Measurements from ENCODE around the gene SAE1. TPM values are rescaled to one million over a fixed set of nuclear protein-coding genes. Genes with fewer than 3 reads are reported as not detected.

Gene SAE1
- total and polyA plus RNA-seq, 2 donors from 2014 or later = 39.5 to 49.4 TPM

GRCh38 chr19:47142779-47143178 lies 12.1 kb downstream of the SAE1 start:
- H3K27ac ChIP-seq (ENCODE audit: low read depth in 2 of 2, low read length in 2 of 2) = no peak overlapping the region
- H3K36me3 ChIP-seq (ENCODE audit: control insufficient read depth in 2 of 3, insufficient read depth in 3 of 3, low read length in 3 of 3) = peaks cover 3 to 13% (median 7%) of the 10 kb centered on the region in 3 donors
- H3K27me3 ChIP-seq (ENCODE audit: control insufficient read depth, insufficient read depth, low read length) = no peaks in the 10 kb centered on the region
- no peak overlapping the region for H3K4me3 ChIP-seq (ENCODE audit: low read length in 3 of 3)
- intact Hi-C loops (cut with DNase I) = no loop called here
- no peaks in the 10 kb centered on the region for H3K4me1 ChIP-seq (ENCODE audit: control insufficient read depth in 2 of 3, insufficient read depth in 2 of 3, low read depth in 1 of 3, low read length in 3 of 3)
- FAIRE-seq = no peak
- H3K9ac ChIP-seq (ENCODE audit: low read length in 3 of 3) = no peak overlapping the region
- TF ChIP-seq CTCF (IDR thresholded peaks at IDR 0.05; ENCODE audit: borderline replicate concordance, extremely low read depth, insufficient read depth) = no peak
- H3K9me3 ChIP-seq (ENCODE audit: control insufficient read depth in 2 of 3, insufficient read depth in 1 of 3, low read length in 3 of 3) = no peaks in the 10 kb centered on the region
- DNase-seq = no peak

- no peak for FAIRE-seq
- TF ChIP-seq CTCF (IDR thresholded peaks at IDR 0.05; ENCODE audit: borderline replicate concordance, extremely low read depth, insufficient read depth) = no peak
- intact Hi-C loops (cut with DNase I) = no loop called here
- no peaks in the 10 kb centered on the region for H3K4me1 ChIP-seq (ENCODE audit: control insufficient read depth in 2 of 3, insufficient read depth in 2 of 3, low read depth in 1 of 3, low read length in 3 of 3)
- H3K9ac ChIP-seq (ENCODE audit: low read length in 3 of 3) = no peak overlapping the region
- no peaks in the 10 kb centered on the region for H3K27me3 ChIP-seq (ENCODE audit: control insufficient read depth, insufficient read depth, low read length)
- H3K9me3 ChIP-seq (ENCODE audit: control insufficient read depth in 2 of 3, insufficient read depth in 1 of 3, low read length in 3 of 3) = no peaks in the 10 kb centered on the region
- no peak overlapping the region for H3K4me3 ChIP-seq (ENCODE audit: low read length in 3 of 3)
- no peak for DNase-seq
- H3K27ac ChIP-seq (ENCODE audit: low read depth in 2 of 2, low read length in 2 of 2) = no peak overlapping the region
- H3K36me3 ChIP-seq (ENCODE audit: control insufficient read depth in 2 of 3, insufficient read depth in 3 of 3, low read length in 3 of 3) = peaks cover 3 to 13% (median 7%) of the 10 kb centered on the region in 3 donors
These were observed 12.9 kb downstream of the SAE1 start for GRCh38 chr19:47143322-47144073.

GRCh38 chr19:47144630-47145029 lies 14.0 kb downstream of the SAE1 start:
- peaks cover 3 to 13% (median 7%) of the 10 kb centered on the region in 3 donors for H3K36me3 ChIP-seq (ENCODE audit: control insufficient read depth in 2 of 3, insufficient read depth in 3 of 3, low read length in 3 of 3)
- DNase-seq = no peak
- H3K27ac ChIP-seq (ENCODE audit: low read depth in 2 of 2, low read length in 2 of 2) = no peak overlapping the region
- H3K9ac ChIP-seq (ENCODE audit: low read length in 3 of 3) = no peak overlapping the region
- H3K4me3 ChIP-seq (ENCODE audit: low read length in 3 of 3) = no peak overlapping the region
- H3K4me1 ChIP-seq (ENCODE audit: control insufficient read depth in 2 of 3, insufficient read depth in 2 of 3, low read depth in 1 of 3, low read length in 3 of 3) = no peaks in the 10 kb centered on the region
- no peak for FAIRE-seq
- no peaks in the 10 kb centered on the region for H3K27me3 ChIP-seq (ENCODE audit: control insufficient read depth, insufficient read depth, low read length)
- no peaks in the 10 kb centered on the region for H3K9me3 ChIP-seq (ENCODE audit: control insufficient read depth in 2 of 3, insufficient read depth in 1 of 3, low read length in 3 of 3)
- no peak for TF ChIP-seq CTCF (IDR thresholded peaks at IDR 0.05; ENCODE audit: borderline replicate concordance, extremely low read depth, insufficient read depth)
- intact Hi-C loops (cut with DNase I) = no loop called here

Measured in kidney (tissue), 14 donors.